Tibial nerve (tissue), 4 donors: Measurements from ENCODE around the gene SLC38A5.

Source experiments
- EP300 ChIP-seq, 2 donors: sonication (generic); formaldehyde crosslinking; IDR thresholded peaks; one replicate each; pipeline ENCODE4 v1.6.1; 2017; ENCODE audit warnings: antibody characterized with exemption in 2 of 2, mild to moderate bottlenecking in 1 of 2
- POLR2A ChIP-seq, 2 donors: fragments of 450-650 bp; IDR thresholded peaks; one replicate each; pipeline ENCODE4 v1.6.1; 2017; ENCODE audit warnings: antibody characterized with exemption in 2 of 2, mild to moderate bottlenecking in 2 of 2, moderate library complexity in 2 of 2
- TF ChIP-seq, protein P1 (sequence below), 5 experiments: fragments of 200-600 bp in 3 of 5; fragments of 450-650 bp in 2 of 5; sonication (generic) in 3 of 5; IDR thresholded peaks; one replicate each; pipeline ENCODE4 v1.5.1; 2016 to 2019; ENCODE audit warnings: antibody characterized with exemption in 5 of 5, mild to moderate bottlenecking in 3 of 5, moderate library complexity in 2 of 5

DNA sequence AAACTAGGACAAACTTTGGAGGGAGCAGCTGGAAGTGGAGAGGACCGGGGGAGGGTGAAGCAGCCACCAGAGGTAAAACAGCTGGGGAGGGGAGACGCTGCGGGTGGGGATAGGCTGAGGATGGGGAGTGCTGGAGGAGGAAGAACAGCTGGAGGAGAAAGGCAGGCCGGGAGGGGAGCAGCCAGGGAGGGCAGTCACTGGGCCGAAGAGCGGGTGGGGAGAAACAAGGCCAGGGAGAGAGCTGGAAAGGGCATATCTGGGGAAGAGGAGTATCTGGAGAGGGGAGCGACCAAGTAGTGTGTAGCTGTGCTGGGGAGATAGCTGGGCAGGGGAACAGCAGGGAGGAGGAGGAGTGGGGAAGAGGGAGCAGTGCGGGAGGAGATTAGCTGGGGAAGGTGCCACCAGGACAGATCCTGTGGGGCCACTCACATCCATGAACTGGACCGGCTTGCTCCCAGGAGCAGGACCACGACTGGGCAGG is 2.7 kb downstream of the SLC38A5 start:
- TF ChIP-seq, protein P1, sequence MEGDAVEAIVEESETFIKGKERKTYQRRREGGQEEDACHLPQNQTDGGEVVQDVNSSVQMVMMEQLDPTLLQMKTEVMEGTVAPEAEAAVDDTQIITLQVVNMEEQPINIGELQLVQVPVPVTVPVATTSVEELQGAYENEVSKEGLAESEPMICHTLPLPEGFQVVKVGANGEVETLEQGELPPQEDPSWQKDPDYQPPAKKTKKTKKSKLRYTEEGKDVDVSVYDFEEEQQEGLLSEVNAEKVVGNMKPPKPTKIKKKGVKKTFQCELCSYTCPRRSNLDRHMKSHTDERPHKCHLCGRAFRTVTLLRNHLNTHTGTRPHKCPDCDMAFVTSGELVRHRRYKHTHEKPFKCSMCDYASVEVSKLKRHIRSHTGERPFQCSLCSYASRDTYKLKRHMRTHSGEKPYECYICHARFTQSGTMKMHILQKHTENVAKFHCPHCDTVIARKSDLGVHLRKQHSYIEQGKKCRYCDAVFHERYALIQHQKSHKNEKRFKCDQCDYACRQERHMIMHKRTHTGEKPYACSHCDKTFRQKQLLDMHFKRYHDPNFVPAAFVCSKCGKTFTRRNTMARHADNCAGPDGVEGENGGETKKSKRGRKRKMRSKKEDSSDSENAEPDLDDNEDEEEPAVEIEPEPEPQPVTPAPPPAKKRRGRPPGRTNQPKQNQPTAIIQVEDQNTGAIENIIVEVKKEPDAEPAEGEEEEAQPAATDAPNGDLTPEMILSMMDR (IDR thresholded peaks at IDR 0.05): no peak
- TF ChIP-seq POLR2A (IDR thresholded peaks at IDR 0.05) (no peak), EP300 (IDR thresholded peaks at IDR 0.05) (no peak)
